Posterior vena cava (tissue), 2 donors: ENCODE results near the gene LRWD1. TPM values are rescaled to one million over a fixed set of nuclear protein-coding genes. Genes with fewer than 3 reads are reported as not detected.

Source experiments
- DNase-seq: peaks from one replicate; pipeline ENCODE4 v3.0.0-alpha.2; 2020; ENCODE audit warnings: low spot score
- intact Hi-C, 2 donors: fragments of 100-400 bp; cut with DNase I; formaldehyde crosslinking; loops; one replicate each; pipeline versions ENCODE4 v1.14.1 to v1.14.2; 2022 to 2023
- long read RNA-seq, 2 donors: library from polyadenylated mRNA; unstranded; transcript quantifications; one replicate each; pipeline ENCODE4 v2.0.0, GENCODE V29; 2020 to 2021
- total RNA-seq, 2 donors: library from RNA; stranded (reverse); fragmentation: NEBNext Ultra II Directional; extraction: Animal tissue kit (Norgen Biotek cat#: 25700); gene quantifications; one replicate each; pipeline ENCODE4 v1.2.1, GENCODE V29; 2021
- donor health status: DM: yes; HTN: yes; CAD: no.
- donor health status: DM: yes; HTN: yes; CAD: no.

Gene LRWD1
- 1 to 10 TPM; 6.6 to 9.2 TPM for total RNA-seq
- long read RNA-seq, donor 1, partial matches to known transcripts = 0 of 2 reads
- long read RNA-seq, donor 1, other reads (novel, unspliced or antisense) = 1 of 2 reads
- long read RNA-seq, donor 2, transcript LRWD1-201 (15 exons, 2,215 nt) = major isoform, 49 of 64 reads
- long read RNA-seq, donor 2, partial matches to known transcripts = 6 of 64 reads
- long read RNA-seq, donor 2, other reads (novel, unspliced or antisense) = 9 of 64 reads

- intact Hi-C loops = no loop called here
- DNase-seq = peak; percentile 98
Measured at GRCh38 chr7:102464577-102465280, at the start of gene LRWD1, which contains the start of gene ALKBH4. LRWD1 (plus strand) TSS chr7:102464984; CDS start chr7:102465081, 97 bp downstream. ALKBH4 (minus strand) TSS chr7:102464863; CDS start chr7:102464836, 27 bp downstream.

GRCh38 chr7:102415685-102416225 is 49.0 kb upstream of the LRWD1 start:
- intact Hi-C loops = no loop called here
- DNase-seq = no peak

GRCh38 chr7:102416406-102416805 is 48.4 kb upstream of the LRWD1 start:
- DNase-seq = no peak
- intact Hi-C loops = no loop called here

GRCh38 chr7:102417105-102417504 is 47.7 kb upstream of the LRWD1 start:
- no peak for DNase-seq
- intact Hi-C loops = no loop called here

GRCh38 chr7:102418592-102418991 is 46.2 kb upstream of the LRWD1 start:
- intact Hi-C loops = no loop called here
- no peak for DNase-seq

GRCh38 chr7:102421706-102422240 is 43.0 kb upstream of the LRWD1 start:
- DNase-seq = no peak
- intact Hi-C loops = no loop called here

- intact Hi-C loops = no loop called here
- DNase-seq = no peak
Measured at GRCh38 chr7:102424129-102424551, 40.6 kb upstream of the LRWD1 start.

- intact Hi-C loops = no loop called here
- DNase-seq = no peak
Measured at GRCh38 chr7:102424787-102425218, 40.0 kb upstream of the LRWD1 start.

- DNase-seq = peak; percentile 90
- intact Hi-C loops = no loop called here
Measured at GRCh38 chr7:102425639-102426267, 39.0 kb upstream of the LRWD1 start.

GRCh38 chr7:102426268-102427018 is 38.3 kb upstream of the LRWD1 start:
- no peak for DNase-seq
- intact Hi-C loops = no loop called here

- intact Hi-C loops = no loop called here
- DNase-seq = no peak
Measured at GRCh38 chr7:102427019-102427405, 37.8 kb upstream of the LRWD1 start.

- no peak for DNase-seq
- intact Hi-C loops = no loop called here
Measured at GRCh38 chr7:102429141-102429899, 35.5 kb upstream of the LRWD1 start.

- no peak for DNase-seq
Measured at GRCh38 chr7:102431617-102432298, 33.0 kb upstream of the LRWD1 start.

GRCh38 chr7:102432442-102433218 is 32.2 kb upstream of the LRWD1 start:
- no peak for DNase-seq
- intact Hi-C loops = no loop called here

More at GRCh38 chr7:102431617-102432298, 33.0 kb upstream of the LRWD1 start:
- intact Hi-C loops = no loop called here

- DNase-seq = peak; percentile 94
- intact Hi-C loops = no loop called here
Measured at GRCh38 chr7:102433219-102434038, 31.4 kb upstream of the LRWD1 start, which contains the start of gene ORAI2. ORAI2 (plus strand) TSS chr7:102433575; CDS start chr7:102438957, 5,382 bp downstream.

- intact Hi-C loops = no loop called here
- DNase-seq = no peak
Measured at GRCh38 chr7:102434039-102434486, 30.7 kb upstream of the LRWD1 start.
